Keratinocyte (primary cell): Measurements from ENCODE around the gene EMILIN3.

ENCODE experiments used
- EZH2 ChIP-seq: IDR thresholded peaks from one replicate; pipeline ENCODE4 v1.6.1; 2012; ENCODE audit warnings: inconsistent platforms, mild to moderate bottlenecking, low read length, moderate library complexity
- TF ChIP-seq, protein P1 (sequence below), 3 experiments: IDR thresholded peaks in 1 of 3; conservative IDR thresholded peaks in 1 of 3; optimal IDR thresholded peaks in 1 of 3; 2 replicates in 2 of 3; 3 replicates in 1 of 3; pipeline versions ENCODE3 to v1.5.1; 2011; ENCODE audit warnings: low read length in 3 of 3, mild to moderate bottlenecking in 3 of 3, moderate library complexity in 2 of 3, control low read depth in 1 of 3, inconsistent platforms in 1 of 3; ENCODE audit not compliant: insufficient read depth in 2 of 3; ENCODE audit errors: extremely low read depth in 1 of 3

DNA sequence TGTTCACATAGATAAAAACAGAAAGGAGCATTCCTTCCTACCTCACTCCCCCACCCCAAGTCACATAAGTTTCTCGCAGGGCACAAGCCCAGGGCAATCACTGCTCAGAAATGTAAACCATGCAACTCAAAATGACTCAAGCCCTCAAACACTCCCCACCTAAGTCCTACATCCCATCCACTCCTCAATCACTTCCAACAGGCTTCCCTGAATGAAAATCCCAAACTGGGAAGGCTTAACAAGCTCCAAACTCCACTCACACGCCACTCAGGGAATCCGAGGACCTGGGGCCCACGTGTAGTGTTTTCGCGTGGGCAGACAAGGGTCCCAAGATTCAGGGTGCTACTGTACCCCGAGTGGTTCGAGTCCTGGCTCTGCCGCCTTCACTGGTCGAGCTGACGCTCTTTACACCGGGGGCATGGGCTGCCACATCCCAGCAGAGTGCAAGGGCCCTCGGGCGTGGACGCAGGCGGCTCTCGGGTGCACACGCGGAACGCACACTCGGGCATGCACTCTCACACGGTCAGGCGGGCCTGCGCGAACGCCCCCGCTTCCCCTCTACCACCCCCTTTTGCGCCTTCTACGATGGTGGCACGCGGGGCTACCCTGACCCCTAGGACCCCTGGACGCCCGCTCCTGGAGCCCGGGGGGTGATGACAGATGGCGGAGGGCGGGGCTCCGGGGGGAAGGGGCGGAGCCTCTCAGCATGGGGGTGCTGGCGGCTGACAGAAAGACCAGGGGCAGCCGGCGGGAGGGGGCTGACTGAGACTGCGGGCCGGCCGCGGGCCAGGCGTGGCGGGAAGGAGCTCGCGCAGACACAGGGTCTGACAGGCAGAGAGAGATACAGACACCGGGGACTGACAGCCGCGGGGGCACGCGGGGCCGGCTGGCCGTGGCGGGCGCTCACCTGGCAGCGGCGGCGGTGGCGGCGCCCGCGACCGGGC lies 49.7 kb downstream of the EMILIN3 start:
- TF ChIP-seq, protein P1, sequence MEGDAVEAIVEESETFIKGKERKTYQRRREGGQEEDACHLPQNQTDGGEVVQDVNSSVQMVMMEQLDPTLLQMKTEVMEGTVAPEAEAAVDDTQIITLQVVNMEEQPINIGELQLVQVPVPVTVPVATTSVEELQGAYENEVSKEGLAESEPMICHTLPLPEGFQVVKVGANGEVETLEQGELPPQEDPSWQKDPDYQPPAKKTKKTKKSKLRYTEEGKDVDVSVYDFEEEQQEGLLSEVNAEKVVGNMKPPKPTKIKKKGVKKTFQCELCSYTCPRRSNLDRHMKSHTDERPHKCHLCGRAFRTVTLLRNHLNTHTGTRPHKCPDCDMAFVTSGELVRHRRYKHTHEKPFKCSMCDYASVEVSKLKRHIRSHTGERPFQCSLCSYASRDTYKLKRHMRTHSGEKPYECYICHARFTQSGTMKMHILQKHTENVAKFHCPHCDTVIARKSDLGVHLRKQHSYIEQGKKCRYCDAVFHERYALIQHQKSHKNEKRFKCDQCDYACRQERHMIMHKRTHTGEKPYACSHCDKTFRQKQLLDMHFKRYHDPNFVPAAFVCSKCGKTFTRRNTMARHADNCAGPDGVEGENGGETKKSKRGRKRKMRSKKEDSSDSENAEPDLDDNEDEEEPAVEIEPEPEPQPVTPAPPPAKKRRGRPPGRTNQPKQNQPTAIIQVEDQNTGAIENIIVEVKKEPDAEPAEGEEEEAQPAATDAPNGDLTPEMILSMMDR (optimal IDR thresholded peaks at IDR 0.05 in 1 of 3, IDR thresholded peaks at IDR 0.05 in 1 of 3, conservative IDR thresholded peaks at IDR 0.05 in 1 of 3; ENCODE audit: extremely low read depth in 1 of 3, insufficient read depth in 2 of 3, low read length in 3 of 3) = no peak
- no peak for TF ChIP-seq EZH2
